Loucy (cell line): ENCODE measurements around the gene UTF1.

ENCODE experiments used
- H2AFZ ChIP-seq: fragments of 200-600 bp; sonication (generic); 2 replicates; pipeline ENCODE4 v1.6.0; 2016; ENCODE audit warnings: antibody characterized with exemption, mild to moderate bottlenecking, low read length, moderate library complexity
- H3F3A ChIP-seq: fragments of 200-600 bp; 2 replicates; pipeline ENCODE4 v1.6.0; 2016; ENCODE audit warnings: antibody characterized with exemption, low read depth, mild to moderate bottlenecking
- H3K27me3 ChIP-seq: fragments of 200-600 bp; sonication (generic); 2 replicates; pipeline ENCODE4 v1.6.1; 2014; ENCODE audit warnings: low read length, mild to moderate bottlenecking; ENCODE audit not compliant: insufficient read depth, poor library complexity, severe bottlenecking
- H3K36me3 ChIP-seq: fragments of 200-600 bp; sonication (generic); 2 replicates; pipeline ENCODE4 v1.6.1; 2016; ENCODE audit warnings: low read length; ENCODE audit not compliant: insufficient read depth
- H3K4me1 ChIP-seq: fragments of 200-600 bp; sonication (generic); 2 replicates; pipeline ENCODE4 v1.5.1; 2014; ENCODE audit warnings: low read length, mild to moderate bottlenecking; ENCODE audit not compliant: insufficient read depth, poor library complexity, severe bottlenecking
- H3K4me2 ChIP-seq: fragments of 200-600 bp; sonication (generic); 2 replicates; pipeline ENCODE4 v1.6.0; 2014; ENCODE audit warnings: antibody characterized with exemption, low read length, low read depth, mild to moderate bottlenecking; ENCODE audit not compliant: poor library complexity, severe bottlenecking
- H3K4me3 ChIP-seq: fragments of 200-600 bp; sonication (generic); 2 replicates; pipeline ENCODE4 v1.5.1; 2014; ENCODE audit warnings: low read length, mild to moderate bottlenecking, mixed read lengths; ENCODE audit not compliant: poor library complexity, severe bottlenecking
- H3K79me2 ChIP-seq: fragments of 200-600 bp; sonication (generic); 2 replicates; pipeline ENCODE4 v1.6.1; 2014; ENCODE audit warnings: low read length; ENCODE audit not compliant: insufficient read depth
- H3K9ac ChIP-seq: fragments of 200-600 bp; sonication (generic); 2 replicates; pipeline ENCODE4 v1.6.0; 2014; ENCODE audit warnings: mild to moderate bottlenecking, low read depth, low read length, moderate library complexity; ENCODE audit not compliant: poor library complexity, severe bottlenecking
- H3K9me2 ChIP-seq: fragments of 200-600 bp; sonication (generic); replicated peaks from 2 replicates; pipeline ENCODE4 v1.6.1; 2016; ENCODE audit warnings: low read depth, low read length, mixed read lengths
- H3K9me3 ChIP-seq: fragments of 200-600 bp; sonication (generic); 2 replicates; pipeline ENCODE4 v1.6.1; 2014; ENCODE audit warnings: mild to moderate bottlenecking, antibody characterized with exemption, low read length, low read depth; ENCODE audit not compliant: insufficient read depth
- H4K20me1 ChIP-seq: fragments of 200-600 bp; sonication (generic); 2 replicates; pipeline ENCODE4 v1.6.0; 2014; ENCODE audit warnings: antibody characterized with exemption, low read length, mild to moderate bottlenecking; ENCODE audit not compliant: insufficient read depth, poor library complexity, severe bottlenecking
- CTCF ChIP-seq: fragments of 200-600 bp; sonication (generic); conservative IDR thresholded peaks from 2 replicates; pipeline ENCODE4 v1.5.1; 2014; ENCODE audit warnings: mild to moderate bottlenecking, antibody characterized with exemption, low read length
- EZH2phosphoT487 ChIP-seq: fragments of 200-600 bp; IDR thresholded peaks from 2 replicates; pipeline ENCODE4 v1.6.1; 2018; ENCODE audit warnings: antibody characterized with exemption, mild to moderate bottlenecking, moderate library complexity, borderline replicate concordance

Gene UTF1

GRCh38 chr10:133187091-133187905 is 42.7 kb upstream of the UTF1 start:
- Histone ChIP-seq H3K4me2 (no peak overlapping the region), H3K27me3 (no peaks in the 10 kb centered on the region), H3K9me3 (peaks cover 21% of the 10 kb centered on the region; the same call in 1 of the 2 replicates), H4K20me1 (no peaks in the 10 kb centered on the region), H3K9me2 (no peaks in the 10 kb centered on the region), H2AFZ (no peak overlapping the region), H3F3A (no peaks in the 10 kb centered on the region), H3K4me3 (no peak overlapping the region), H3K9ac (no peak overlapping the region), H3K4me1 (no peaks in the 10 kb centered on the region), H3K79me2 (no peaks in the 10 kb centered on the region), H3K36me3 (no peaks in the 10 kb centered on the region)
- TF ChIP-seq EZH2phosphoT487 (no peak), CTCF (no peak)

- H3K9me3 ChIP-seq, result peaks cover 17% of the 10 kb centered on the region; the same call in 1 of the 2 replicates
These were observed 41.9 kb upstream of the UTF1 start for GRCh38 chr10:133187906-133188681.

GRCh38 chr10:133189256-133189655 is 40.8 kb upstream of the UTF1 start:
- H3K4me2 ChIP-seq, result no peak overlapping the region
- H2AFZ ChIP-seq, result no peak overlapping the region
- no peaks in the 10 kb centered on the region for H3K27me3 ChIP-seq

More at GRCh38 chr10:133187906-133188681, 41.9 kb upstream of the UTF1 start:
- no peak for TF ChIP-seq EZH2phosphoT487
- TF ChIP-seq CTCF, result no peak
- Histone ChIP-seq H3K36me3 (no peaks in the 10 kb centered on the region), H3K4me1 (no peaks in the 10 kb centered on the region), H3K4me3 (no peak overlapping the region), H3K27me3 (no peaks in the 10 kb centered on the region), H3K4me2 (no peak overlapping the region), H3F3A (no peaks in the 10 kb centered on the region), H2AFZ (no peak overlapping the region), H4K20me1 (no peaks in the 10 kb centered on the region), H3K9ac (no peak overlapping the region), H3K79me2 (no peaks in the 10 kb centered on the region), H3K9me2 (no peaks in the 10 kb centered on the region)

More at GRCh38 chr10:133189256-133189655, 40.8 kb upstream of the UTF1 start:
- Histone ChIP-seq H3K9me3 (peaks cover 14% of the 10 kb centered on the region; the same call in 1 of the 2 replicates), H3F3A (no peaks in the 10 kb centered on the region), H3K79me2 (no peaks in the 10 kb centered on the region), H3K9ac (no peak overlapping the region), H3K36me3 (no peaks in the 10 kb centered on the region), H4K20me1 (no peaks in the 10 kb centered on the region), H3K4me1 (no peaks in the 10 kb centered on the region), H3K9me2 (no peaks in the 10 kb centered on the region), H3K4me3 (no peak overlapping the region)
- TF ChIP-seq EZH2phosphoT487 (no peak), CTCF (no peak)
